Mesodermal cell (in vitro differentiated cells): Measurements from ENCODE around the gene GLCCI1.
A peak's percentile ranks its signal among the peaks of the same experiment; 100 is the strongest.

Experiments
- H3K27ac ChIP-seq: 2 replicates; pipeline ENCODE4 v1.7.0; 2013; ENCODE audit warnings: mild to moderate bottlenecking, low read depth, low read length, moderate library complexity; ENCODE audit not compliant: severe bottlenecking
- H3K36me3 ChIP-seq: 2 replicates; pipeline ENCODE4 v1.7.1; 2013; ENCODE audit warnings: mild to moderate bottlenecking, low read length, moderate library complexity; ENCODE audit not compliant: control insufficient read depth, insufficient read depth
- H3K4me1 ChIP-seq: one replicate; pipeline ENCODE4 v1.7.1; 2013; ENCODE audit warnings: mild to moderate bottlenecking, low read length; ENCODE audit not compliant: insufficient read depth, control insufficient read depth, poor library complexity, severe bottlenecking
- H3K4me3 ChIP-seq: 2 replicates; pipeline ENCODE4 v1.7.0; 2013; ENCODE audit warnings: low read length, control low read depth, mild to moderate bottlenecking; ENCODE audit not compliant: insufficient read depth, poor library complexity, severe bottlenecking; ENCODE audit errors: extremely low read depth
- H3K9me3 ChIP-seq: 2 replicates; pipeline ENCODE4 v1.7.1; 2013; ENCODE audit warnings: mild to moderate bottlenecking, low read length, moderate library complexity; ENCODE audit not compliant: control insufficient read depth
- WGBS, 2 experiments: methylation state at CpG; one replicate each; pipeline ENCODE4 v1.1.5; 2013; ENCODE audit warnings: missing lambda C conversion rate in 2 of 2; ENCODE audit not compliant: insufficient coverage in 2 of 2; 5-methylcytosine and 5-hydroxymethylcytosine counted together

GLCCI1 gene

GRCh38 chr7:7959979-7960670 lies 8.5 kb upstream of the GLCCI1 start:
- Histone ChIP-seq H3K9me3 (no peaks in the 10 kb centered on the region), H3K4me3 (no peak overlapping the region), H3K36me3 (no peaks in the 10 kb centered on the region), H3K27ac (no peak overlapping the region), H3K4me1 (peaks cover 6% of the 10 kb centered on the region)
- whole genome bisulfite sequencing, 2 experiments = 80 to 90% methylated on average over 2 to 4 of the region's 4 CpGs

GRCh38 chr7:7962851-7963250 lies 5.7 kb upstream of the GLCCI1 start:
- Histone ChIP-seq H3K36me3 (no peaks in the 10 kb centered on the region), H3K9me3 (no peaks in the 10 kb centered on the region), H3K27ac (no peak overlapping the region), H3K4me1 (peaks cover 6% of the 10 kb centered on the region), H3K4me3 (no peak overlapping the region)
- WGBS, 2 experiments = 80 to 95% methylated on average over 2 of the region's 3 CpGs

GRCh38 chr7:7964250-7964649 lies 4.3 kb upstream of the GLCCI1 start:
- Histone ChIP-seq H3K4me1 (peaks cover 6% of the 10 kb centered on the region), H3K27ac (no peak overlapping the region), H3K36me3 (no peaks in the 10 kb centered on the region), H3K9me3 (no peaks in the 10 kb centered on the region), H3K4me3 (no peak overlapping the region)
- WGBS, 2 experiments = no CpG with 5 or more reads among the region's 2 CpGs

- peaks cover 6% of the 10 kb centered on the region for H3K4me1 ChIP-seq
- H3K9me3 ChIP-seq = no peaks in the 10 kb centered on the region
- WGBS, 2 experiments = 83 to 88% methylated on average over 1 to 2 of the region's 2 CpGs
- H3K4me3 ChIP-seq = no peak overlapping the region
- no peaks in the 10 kb centered on the region for H3K36me3 ChIP-seq
- no peak overlapping the region for H3K27ac ChIP-seq
Observed at GRCh38 chr7:7964691-7965090, 3.9 kb upstream of the GLCCI1 start.

GRCh38 chr7:7965301-7965700 lies 3.3 kb upstream of the GLCCI1 start:
- 80 to 95% methylated on average over 1 of the region's 1 CpG for WGBS, 2 experiments
- Histone ChIP-seq H3K4me1 (peaks cover 6% of the 10 kb centered on the region), H3K4me3 (no peak overlapping the region), H3K9me3 (no peaks in the 10 kb centered on the region), H3K36me3 (no peaks in the 10 kb centered on the region), H3K27ac (no peak overlapping the region)

GRCh38 chr7:7966141-7966734 lies 2.4 kb upstream of the GLCCI1 start:
- 50% methylated on average over 2 of the region's 3 CpGs; no CpG with 5 or more reads in 1 of the 2 experiments for WGBS, 2 experiments
- no peaks in the 10 kb centered on the region for H3K36me3 ChIP-seq
- H3K4me1 ChIP-seq = peaks cover 10% of the 10 kb centered on the region
- no peaks in the 10 kb centered on the region for H3K9me3 ChIP-seq
- H3K4me3 ChIP-seq = no peak overlapping the region
- H3K27ac ChIP-seq = no peak overlapping the region

GRCh38 chr7:7967886-7968543 lies 581 bp upstream of the GLCCI1 start:
- WGBS, 2 experiments = 0% methylated on average over 9 of the region's 14 CpGs
- H3K4me1 ChIP-seq = peaks cover 19% of the 10 kb centered on the region
- H3K27ac ChIP-seq = no peak overlapping the region
- H3K36me3 ChIP-seq = no peaks in the 10 kb centered on the region
- no peaks in the 10 kb centered on the region for H3K9me3 ChIP-seq
- H3K4me3 ChIP-seq = peak overlapping the region; percentile 70

- Histone ChIP-seq H3K27ac (peak overlapping the region; percentile 88), H3K36me3 (no peaks in the 10 kb centered on the region), H3K4me1 (peaks cover 23% of the 10 kb centered on the region), H3K4me3 (peak overlapping the region; percentile 70), H3K9me3 (no peaks in the 10 kb centered on the region)
- WGBS, 2 experiments = 0% methylated on average over 37 to 69 of the region's 98 CpGs
Observed at GRCh38 chr7:7969306-7970236, 975 bp downstream of the GLCCI1 start.

- H3K4me1 ChIP-seq = peaks cover 26% of the 10 kb centered on the region
- WGBS, 2 experiments = no CpG with 5 or more reads among the region's 6 CpGs
- H3K27ac ChIP-seq = peak overlapping the region; percentile 53
- no peaks in the 10 kb centered on the region for H3K9me3 ChIP-seq
- H3K36me3 ChIP-seq = no peaks in the 10 kb centered on the region
- H3K4me3 ChIP-seq = peak overlapping the region; percentile 70
Observed at GRCh38 chr7:7970237-7970530, 1.6 kb downstream of the GLCCI1 start.

GRCh38 chr7:7970531-7971307 lies 2.1 kb downstream of the GLCCI1 start:
- H3K4me3 ChIP-seq = peak overlapping the region; percentile 70
- WGBS, 2 experiments = 42 to 64% methylated on average over 5 of the region's 7 CpGs
- H3K4me1 ChIP-seq = peaks cover 26% of the 10 kb centered on the region
- no peaks in the 10 kb centered on the region for H3K9me3 ChIP-seq
- H3K36me3 ChIP-seq = no peaks in the 10 kb centered on the region
- H3K27ac ChIP-seq = no peak overlapping the region
